GM12878 (cell line): ENCODE measurements around the gene MRTFA. TPM values are rescaled to one million over a fixed set of nuclear protein-coding genes. Genes with fewer than 3 reads are reported as not detected.

ENCODE experiments used
- ATAC-seq: fragments of 200-7000 bp; cut with Tn5 transposase; 3 replicates; pipeline ENCODE4 v1.9.1; 2020; ENCODE audit warnings: mild to moderate bottlenecking, moderate library complexity
- BruUV-seq: library from RNA; stranded (reverse); fragments of 400-500 nt; replicated peaks from 2 replicates; lab custom pipeline; 2021; lab: Mats Ljungman, UMichigan
- CTCF ChIA-PET: fragments of 300-600 bp; sonication (Branson Sonifier 250); formaldehyde crosslinking; extraction: SDS; loops from one replicate; lab custom pipeline; 2021; ENCODE audit warnings: inconsistent platforms; lab: Yijun Ruan, JAX
- POLR2A ChIA-PET: fragments of 350-600 bp; formaldehyde crosslinking; extraction: SDS; loops from one replicate; lab custom pipeline; 2021; ENCODE audit warnings: inconsistent platforms; lab: Charles Lee
- RAD21 ChIA-PET: fragments of 300-600 bp; sonication (Branson Sonifier 250); formaldehyde crosslinking; loops from one replicate; lab custom pipeline; 2023; ENCODE audit warnings: antibody characterized with exemption; ENCODE audit not compliant: unreplicated experiment; lab: Charles Lee
- SMC1A ChIA-PET: fragments of 300-600 bp; sonication (Branson Sonifier 250); formaldehyde crosslinking; loops from one replicate; lab custom pipeline; 2023; ENCODE audit not compliant: unreplicated experiment, uncharacterized antibody; lab: Charles Lee
- DNase-seq: peaks from one replicate; pipeline ENCODE4 v3.0.0-alpha.2; 2011; ENCODE audit warnings: low read depth, low spot score
- FAIRE-seq: peaks from 3 replicates; lab custom pipeline; 2011; peaks lifted over from hg19 to GRCh38; lab: Jason Lieb, UNC
- H2AFZ ChIP-seq: 2 replicates; pipeline ENCODE4 v1.6.0; 2011; ENCODE audit warnings: low read depth, low read length, control low read depth; ENCODE audit not compliant: control insufficient read depth
- H3K27ac ChIP-seq: 2 replicates; pipeline ENCODE4 v1.5.1; 2011; ENCODE audit warnings: control low read depth; ENCODE audit not compliant: control insufficient read depth, insufficient read depth
- H3K27me3 ChIP-seq, 2 experiments: replicated peaks in 1 of 2; 2 replicates each; pipeline versions ENCODE4 v1.6.0 to v1.6.1; 2011; ENCODE audit warnings: low read length in 1 of 2; ENCODE audit not compliant: control insufficient read depth in 2 of 2, insufficient read depth in 2 of 2
- H3K36me3 ChIP-seq, 2 experiments: 2 replicates each; pipeline ENCODE4 v1.5.1; 2011; ENCODE audit warnings: low read length in 1 of 2; ENCODE audit not compliant: control insufficient read depth in 2 of 2, insufficient read depth in 2 of 2
- H3K4me1 ChIP-seq: 2 replicates; pipeline ENCODE4 v1.6.1; 2011; ENCODE audit warnings: mild to moderate bottlenecking, low read length, moderate library complexity, mixed read lengths; ENCODE audit not compliant: control insufficient read depth, insufficient read depth
- H3K4me2 ChIP-seq: 2 replicates; pipeline ENCODE4 v1.6.0; 2011; ENCODE audit warnings: control low read depth; ENCODE audit not compliant: control insufficient read depth, insufficient read depth
- H3K4me3 ChIP-seq: fragments of 200-600 bp; sonication (generic); 2 replicates; pipeline ENCODE4 v1.5.1; 2016
- H3K79me2 ChIP-seq: 2 replicates; pipeline ENCODE4 v1.6.0; 2011; ENCODE audit warnings: low read length; ENCODE audit not compliant: control insufficient read depth, insufficient read depth
- H3K9ac ChIP-seq: 2 replicates; pipeline ENCODE4 v1.8.0; 2011; ENCODE audit warnings: low read length, control low read depth, mixed read lengths; ENCODE audit not compliant: control insufficient read depth, insufficient read depth
- H3K9me3 ChIP-seq: replicated peaks from 3 replicates; pipeline ENCODE4 v1.5.1; 2011; ENCODE audit warnings: mild to moderate bottlenecking, low read length; ENCODE audit not compliant: control insufficient read depth, insufficient read depth
- H4K20me1 ChIP-seq: 2 replicates; pipeline ENCODE4 v1.6.0; 2011; ENCODE audit not compliant: control insufficient read depth, insufficient read depth
- CBX5 ChIP-seq: sonication (generic); IDR thresholded peaks from 2 replicates; pipeline ENCODE4 v1.6.1; 2016; ENCODE audit warnings: low read depth, moderate library complexity, mild to moderate bottlenecking, inconsistent platforms
- ELK1 ChIP-seq: IDR thresholded peaks from 2 replicates; pipeline ENCODE4 v1.6.1; 2012; ENCODE audit warnings: low read depth, low read length, improper control_type of control experiment
- EP300 ChIP-seq, 2 experiments: fragments of 150-350 bp in 1 of 2; IDR thresholded peaks; 2 replicates each; pipeline ENCODE4 v1.6.1; 2011 to 2012; ENCODE audit warnings: low read depth in 2 of 2, low read length in 2 of 2, borderline replicate concordance in 1 of 2, improper control_type of control experiment in 1 of 2, inconsistent platforms in 1 of 2; ENCODE audit not compliant: control insufficient read depth in 1 of 2
- GABPA ChIP-seq: IDR thresholded peaks from 2 replicates; pipeline ENCODE4 v1.6.1; 2014; ENCODE audit warnings: antibody characterized with exemption, low read depth, mild to moderate bottlenecking, inconsistent platforms
- MEF2A ChIP-seq: IDR thresholded peaks from 2 replicates; pipeline ENCODE4 v1.6.1; 2011; ENCODE audit warnings: low read depth, mild to moderate bottlenecking, low read length, moderate library complexity; ENCODE audit not compliant: insufficient read depth
- NKRF ChIP-seq: fragments of 450-650 bp; conservative IDR thresholded peaks from 2 replicates; pipeline ENCODE4 v1.6.1; 2017; ENCODE audit warnings: mild to moderate bottlenecking, moderate library complexity
- POU2F2 ChIP-seq: IDR thresholded peaks from 3 replicates; pipeline ENCODE4 v1.6.1; 2011; ENCODE audit warnings: low read depth, mild to moderate bottlenecking, low read length, borderline replicate concordance
- SMAD5 ChIP-seq: IDR thresholded peaks from 2 replicates; pipeline ENCODE4 v1.6.1; 2016; ENCODE audit warnings: antibody characterized with exemption, low read depth
- ZZZ3 ChIP-seq: IDR thresholded peaks from 2 replicates; pipeline ENCODE4 v1.6.1; 2011; ENCODE audit warnings: low read depth; ENCODE audit not compliant: control insufficient read depth, insufficient read length
- WGBS: methylation state at CpG from one replicate; pipeline ENCODE4 v1.1.6; 2016; ENCODE audit warnings: low lambda C conversion rate; ENCODE audit not compliant: insufficient replicate concordance, insufficient coverage; ENCODE audit errors: missing lambda C conversion rate; 5-methylcytosine and 5-hydroxymethylcytosine counted together
- in situ Hi-C: fragments of 300-500 bp; cut with MboI; formaldehyde crosslinking; loops from 9 replicates; pipeline ENCODE4 v1.14.3; 2018; ENCODE audit warnings: mixed read lengths
- intact Hi-C: fragments of 100-400 bp; cut with micrococcal nuclease; formaldehyde crosslinking; loops from one replicate; pipeline ENCODE4 v1.14.2; 2022; ENCODE audit not compliant: unreplicated experiment
- polyA plus RNA-seq, 11 experiments: library from polyadenylated mRNA; depleted of rRNA in 4 of 11; unstranded in 6 of 11; stranded (reverse) in 5 of 11; fragments of >200 nt; fragmentation: Nextera tagmentation in 4 of 11; fragmentation: Illumina TruSeq in 1 of 11; extraction: Ambion mirVana in 4 of 11; extraction: Trizol in 1 of 11; gene quantifications; 1 replicate in 1 of 11; 2 replicates in 10 of 11; pipeline versions ENCODE4 v1.2.1 to v1.2.3, GENCODE V29; 2011 to 2016; ENCODE audit warnings: inconsistent platforms in 2 of 11, missing spikeins in 2 of 11, low read depth in 1 of 11
- total RNA-seq, 4 experiments: library from RNA; depleted of rRNA in 3 of 4; stranded (reverse); fragments of >200 nt in 3 of 4; fragmentation: Illumina TruSeq in 1 of 4; extraction: Trizol in 1 of 4; gene quantifications; 2 replicates each; pipeline versions ENCODE4 v1.2.1 to v1.2.3, GENCODE V29; 2013 to 2021

The MRTFA gene
- total and polyA plus RNA-seq, 10 of the 15 experiments (the other 5 are each of a cell fraction or from before 2014, with no cell fraction given) = 2.0 to 63.9 (median 17.9) TPM

GRCh38 chr22:40520562-40520961, 116.0 kb downstream of the MRTFA start:
- no peak for DNase-seq
- in situ Hi-C loops = no loop called here
- no peaks in the 10 kb centered on the region; the same call in 1 of the 3 replicates for H3K9me3 ChIP-seq
- no peak overlapping the region for H3K27ac ChIP-seq
- no peak for ATAC-seq
- SMC1A ChIA-PET = interaction anchor here (0.7 to 12.0 kb wide), 18 partner anchors 8 to 126 kb away, joined by 3 to 99 read pairs (median 4); no protein-coding TSS in a partner anchor
- H3K79me2 ChIP-seq = peaks cover 45% of the 10 kb centered on the region
- H3K4me3 ChIP-seq = no peak overlapping the region
- no peak overlapping the region for H3K9ac ChIP-seq
- 100% methylated on average over 2 of the region's 2 CpGs for WGBS
- no peaks in the 10 kb centered on the region for H4K20me1 ChIP-seq
- peaks cover 21% of the 10 kb centered on the region for H3K4me1 ChIP-seq
- RAD21 ChIA-PET = interaction anchor here (0.8 to 2.3 kb wide), 7 partner anchors 11 to 126 kb away, joined by 3 to 13 read pairs (median 4); partner anchors contain the start of gene MRTFA
- no peak overlapping the region for H3K4me2 ChIP-seq
- POLR2A ChIA-PET = interaction anchor here (0.5 to 1.1 kb wide), 6 partner anchors 8 to 398 kb away, joined by 3 to 5 read pairs (median 3); no protein-coding TSS in a partner anchor
- CTCF ChIA-PET = interaction anchor here (1.0 to 6.7 kb wide), 5 partner anchors 12 to 128 kb away, joined by 4 to 39 read pairs (median 7); no protein-coding TSS in a partner anchor
- no peak for TF ChIP-seq POU2F2
- no peak for TF ChIP-seq CBX5
- no peak for TF ChIP-seq ZZZ3
- no peak for TF ChIP-seq SMAD5
- TF ChIP-seq EP300 (IDR thresholded peaks at IDR 0.05; ENCODE audit: borderline replicate concordance in 1 of 2, control insufficient read depth in 1 of 2, low read depth in 2 of 2, low read length in 2 of 2) = no peak
- TF ChIP-seq NKRF = no peak
- TF ChIP-seq ELK1 = no peak
- TF ChIP-seq GABPA = no peak
- no peak for TF ChIP-seq MEF2A
- TF ChIP-seq, all 136 proteins: peak for 0
- no TSS peak for BruUV-seq
- FAIRE-seq = no peak
- Histone ChIP-seq H3K36me3 (peaks cover 0 to 14% of the 10 kb centered on the region in 2 experiments), H2AFZ (no peak overlapping the region), H3K27me3 (no peaks in the 10 kb centered on the region)
- intact Hi-C loops = no loop called here
